ENCODE results near the gene SCG5. TPM values are rescaled to one million over a fixed set of nuclear protein-coding genes. Genes with fewer than 3 reads are reported as not detected.
A peak's percentile ranks its signal among the peaks of the same experiment; 100 is the strongest.

Gene SCG5
- total RNA-seq, 1 donor from 2014 or later, result 2.2 TPM

GRCh38 chr15:32716915-32717425, 75.5 kb downstream of the SCG5 start:
- H3K36me3 Mint-ChIP-seq (ENCODE audit: low read depth), result no peaks in the 10 kb centered on the region
- peak overlapping the region; percentile 44 for H3K4me3 Mint-ChIP-seq
- H3K27me3 Mint-ChIP-seq, result peaks cover 76% of the 10 kb centered on the region
- H3K4me1 Mint-ChIP-seq, result peaks cover 9% of the 10 kb centered on the region
- no peak for DNase-seq
- peak overlapping the region; percentile 1 for H3K27ac Mint-ChIP-seq
- no peaks in the 10 kb centered on the region for H3K9me3 Mint-ChIP-seq
- intact Hi-C loops (cut with micrococcal nuclease), result no loop called here

- Mint-ChIP-seq H3K27me3 (peaks cover 79% of the 10 kb centered on the region), H3K9me3 (no peaks in the 10 kb centered on the region), H3K4me1 (peaks cover 12% of the 10 kb centered on the region), H3K36me3 (ENCODE audit: low read depth) (no peaks in the 10 kb centered on the region), H3K4me3 (peak within 1 kb of the TSS; percentile 46), H3K27ac (no peak within 1 kb of the TSS)
- DNase-seq, result no peak
- intact Hi-C loops (cut with micrococcal nuclease), result loop anchor here (2.0 kb wide), 1 partner anchor 57 kb away; no protein-coding TSS in a partner anchor
These were observed 76.1 kb downstream of the SCG5 start, which contains the start of gene GREM1 for GRCh38 chr15:32717426-32718226. GREM1 (plus strand) TSS chr15:32718004; CDS start chr15:32730691, 12,687 bp downstream.

- peak; percentile 58 for DNase-seq
- peaks cover 80% of the 10 kb centered on the region for H3K27me3 Mint-ChIP-seq
- H3K4me3 Mint-ChIP-seq, result peak overlapping the region; percentile 31
- peaks cover 17% of the 10 kb centered on the region for H3K4me1 Mint-ChIP-seq
- no peak overlapping the region for H3K27ac Mint-ChIP-seq
- intact Hi-C loops (cut with micrococcal nuclease), result loop anchor here (2.0 kb wide), 1 partner anchor 56 kb away; no protein-coding TSS in a partner anchor
- no peaks in the 10 kb centered on the region for H3K9me3 Mint-ChIP-seq
- no peaks in the 10 kb centered on the region for H3K36me3 Mint-ChIP-seq (ENCODE audit: low read depth)
These were observed 76.8 kb downstream of the SCG5 start for GRCh38 chr15:32718227-32718820.

GRCh38 chr15:32718821-32719716, 77.6 kb downstream of the SCG5 start:
- Mint-ChIP-seq H3K36me3 (ENCODE audit: low read depth) (no peaks in the 10 kb centered on the region), H3K27ac (no peak overlapping the region), H3K4me3 (peak overlapping the region; percentile 46), H3K9me3 (no peaks in the 10 kb centered on the region), H3K4me1 (peaks cover 19% of the 10 kb centered on the region), H3K27me3 (peaks cover 72% of the 10 kb centered on the region)
- intact Hi-C loops (cut with micrococcal nuclease), result loop anchor here (2.0 kb wide), 1 partner anchor 56 kb away; no protein-coding TSS in a partner anchor
- peak; percentile 57 for DNase-seq

GRCh38 chr15:32721596-32721995, 80.1 kb downstream of the SCG5 start:
- H3K36me3 Mint-ChIP-seq (ENCODE audit: low read depth), result no peaks in the 10 kb centered on the region
- intact Hi-C loops (cut with micrococcal nuclease), result loop anchor here (10.0 kb wide), 1 partner anchor 473 kb away; the partner anchor contains the start of gene FMN1
- no peak overlapping the region for H3K4me3 Mint-ChIP-seq
- peaks cover 6% of the 10 kb centered on the region for H3K9me3 Mint-ChIP-seq
- H3K27me3 Mint-ChIP-seq, result peaks cover 68% of the 10 kb centered on the region
- peaks cover 17% of the 10 kb centered on the region for H3K4me1 Mint-ChIP-seq
- DNase-seq, result no peak
- no peak overlapping the region for H3K27ac Mint-ChIP-seq

- Mint-ChIP-seq H3K27me3 (peaks cover 66% of the 10 kb centered on the region), H3K9me3 (peaks cover 9% of the 10 kb centered on the region), H3K27ac (no peak overlapping the region), H3K4me3 (no peak overlapping the region), H3K4me1 (peaks cover 11% of the 10 kb centered on the region), H3K36me3 (ENCODE audit: low read depth) (no peaks in the 10 kb centered on the region)
- DNase-seq, result no peak
- intact Hi-C loops (cut with micrococcal nuclease), result loop anchor here (10.0 kb wide), 1 partner anchor 473 kb away; the partner anchor contains the start of gene FMN1
These were observed 80.6 kb downstream of the SCG5 start for GRCh38 chr15:32722136-32722535.

GRCh38 chr15:32723171-32723948, 81.8 kb downstream of the SCG5 start:
- intact Hi-C loops (cut with micrococcal nuclease), result loop anchor here (10.0 kb wide), 1 partner anchor 471 kb away; the partner anchor contains the start of gene FMN1
- no peak overlapping the region for H3K27ac Mint-ChIP-seq
- H3K4me3 Mint-ChIP-seq, result no peak overlapping the region
- H3K27me3 Mint-ChIP-seq, result peaks cover 63% of the 10 kb centered on the region
- peaks cover 11% of the 10 kb centered on the region for H3K4me1 Mint-ChIP-seq
- no peak for DNase-seq
- peaks cover 9% of the 10 kb centered on the region for H3K9me3 Mint-ChIP-seq
- H3K36me3 Mint-ChIP-seq (ENCODE audit: low read depth), result no peaks in the 10 kb centered on the region

GRCh38 chr15:32729700-32730395, 88.3 kb downstream of the SCG5 start:
- Mint-ChIP-seq H3K36me3 (ENCODE audit: low read depth) (no peaks in the 10 kb centered on the region), H3K4me3 (no peak overlapping the region), H3K4me1 (no peaks in the 10 kb centered on the region), H3K27me3 (peaks cover 52% of the 10 kb centered on the region), H3K9me3 (peaks cover 9% of the 10 kb centered on the region), H3K27ac (no peak overlapping the region)
- intact Hi-C loops (cut with micrococcal nuclease), result loop anchor here (10.0 kb wide), 1 partner anchor 465 kb away; the partner anchor contains the start of gene FMN1
- DNase-seq, result no peak

- Mint-ChIP-seq H3K9me3 (peaks cover 9% of the 10 kb centered on the region), H3K36me3 (ENCODE audit: low read depth) (no peaks in the 10 kb centered on the region), H3K27me3 (peaks cover 50% of the 10 kb centered on the region), H3K4me1 (no peaks in the 10 kb centered on the region), H3K27ac (no peak overlapping the region), H3K4me3 (no peak overlapping the region)
- peak; percentile 59 for DNase-seq
- intact Hi-C loops (cut with micrococcal nuclease), result no loop called here
These were observed 89.5 kb downstream of the SCG5 start for GRCh38 chr15:32730677-32731654.

GRCh38 chr15:32732574-32733157, 91.2 kb downstream of the SCG5 start:
- H3K4me1 Mint-ChIP-seq, result no peaks in the 10 kb centered on the region
- H3K36me3 Mint-ChIP-seq (ENCODE audit: low read depth), result no peaks in the 10 kb centered on the region
- no peak overlapping the region for H3K4me3 Mint-ChIP-seq
- H3K27ac Mint-ChIP-seq, result no peak overlapping the region
- intact Hi-C loops (cut with micrococcal nuclease), result no loop called here
- H3K9me3 Mint-ChIP-seq, result no peaks in the 10 kb centered on the region
- H3K27me3 Mint-ChIP-seq, result peaks cover 50% of the 10 kb centered on the region
- DNase-seq, result no peak

GRCh38 chr15:32733281-32733680, 91.8 kb downstream of the SCG5 start:
- intact Hi-C loops (cut with micrococcal nuclease), result no loop called here
- H3K27me3 Mint-ChIP-seq, result peaks cover 47% of the 10 kb centered on the region

More at GRCh38 chr15:32733281-32733680, 91.8 kb downstream of the SCG5 start:
- no peak for DNase-seq
- Mint-ChIP-seq H3K36me3 (ENCODE audit: low read depth) (no peaks in the 10 kb centered on the region), H3K4me1 (no peaks in the 10 kb centered on the region), H3K27ac (no peak overlapping the region), H3K4me3 (no peak overlapping the region), H3K9me3 (no peaks in the 10 kb centered on the region)

All from activated CD4-positive, alpha-beta T cell treated with anti-CD3 and anti-CD28 coated beads, Interleukin-2, amount 10 ng/mL, durations not matched to agents 24 days and 14 days (primary cell).